GM13977 (cell line): ENCODE measurements around the gene CREB3L4.

Experiments used
- DNase-seq: peaks from one replicate; pipeline ENCODE4 v3.0.0; 2012; ENCODE audit warnings: low spot score
- in situ Hi-C: fragments of 300-500 bp; cut with MboI; formaldehyde crosslinking; loops from one replicate; pipeline ENCODE4 v1.12.0; 2022; ENCODE audit warnings: low sequenced_read_pairs, low pct_unique_long_range_greater_than_20kb, mixed read lengths, inconsistent platforms; ENCODE audit not compliant: unreplicated experiment
- TF ChIP-seq, protein P1 (sequence below): IDR thresholded peaks from 2 replicates; pipeline ENCODE4 v1.5.1; 2012; ENCODE audit warnings: mild to moderate bottlenecking, control low read depth; ENCODE audit not compliant: insufficient read depth; ENCODE audit errors: extremely low read depth, missing control alignments

The CREB3L4 gene

DNA sequence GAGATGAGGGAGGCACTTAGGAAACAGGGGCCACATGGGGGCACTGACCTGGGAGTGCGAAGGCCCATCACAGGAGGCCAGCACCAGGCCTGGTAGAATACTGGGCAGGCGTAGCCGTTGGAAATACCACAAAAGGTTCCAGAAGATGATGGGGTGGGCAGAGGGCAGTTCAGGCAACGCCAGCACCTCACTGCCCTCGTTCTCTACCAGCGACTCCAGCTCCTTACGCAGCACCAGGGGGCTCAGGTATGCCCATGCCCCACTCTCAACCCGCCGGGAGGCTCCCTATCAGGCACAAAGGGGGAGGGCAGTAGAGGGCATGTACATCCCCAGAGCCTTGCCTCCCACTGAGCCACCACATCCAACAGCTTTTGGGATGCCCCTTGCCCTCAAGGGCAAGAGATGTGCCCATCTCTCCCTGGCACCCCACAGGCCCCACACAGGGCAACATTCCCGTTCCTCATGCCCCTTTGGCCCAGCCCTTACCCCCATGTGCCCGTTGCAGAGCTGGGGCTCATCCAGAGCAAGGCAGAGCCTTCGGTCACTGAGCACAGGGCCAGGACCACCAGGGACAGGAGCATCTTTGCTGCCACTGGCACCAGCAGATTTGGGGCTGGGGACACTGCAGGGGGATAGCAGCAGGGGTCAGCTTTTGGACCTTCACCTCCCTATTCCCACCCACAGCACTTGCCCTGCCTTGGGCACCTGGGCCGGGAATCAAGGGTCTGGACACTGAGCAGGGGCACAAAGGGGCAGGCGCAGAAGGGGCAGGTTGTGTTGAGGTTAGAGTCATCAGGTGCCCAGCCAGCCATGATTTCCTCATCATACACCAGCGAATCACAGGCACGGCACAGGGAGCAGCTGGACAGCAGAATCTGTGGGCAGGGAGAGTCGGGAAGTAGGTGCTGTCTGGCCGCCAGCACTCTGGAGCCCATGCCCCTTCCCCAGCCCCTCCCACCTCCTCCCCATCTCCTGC, 35.3 kb upstream of the CREB3L4 start:
- TF ChIP-seq, protein P1, sequence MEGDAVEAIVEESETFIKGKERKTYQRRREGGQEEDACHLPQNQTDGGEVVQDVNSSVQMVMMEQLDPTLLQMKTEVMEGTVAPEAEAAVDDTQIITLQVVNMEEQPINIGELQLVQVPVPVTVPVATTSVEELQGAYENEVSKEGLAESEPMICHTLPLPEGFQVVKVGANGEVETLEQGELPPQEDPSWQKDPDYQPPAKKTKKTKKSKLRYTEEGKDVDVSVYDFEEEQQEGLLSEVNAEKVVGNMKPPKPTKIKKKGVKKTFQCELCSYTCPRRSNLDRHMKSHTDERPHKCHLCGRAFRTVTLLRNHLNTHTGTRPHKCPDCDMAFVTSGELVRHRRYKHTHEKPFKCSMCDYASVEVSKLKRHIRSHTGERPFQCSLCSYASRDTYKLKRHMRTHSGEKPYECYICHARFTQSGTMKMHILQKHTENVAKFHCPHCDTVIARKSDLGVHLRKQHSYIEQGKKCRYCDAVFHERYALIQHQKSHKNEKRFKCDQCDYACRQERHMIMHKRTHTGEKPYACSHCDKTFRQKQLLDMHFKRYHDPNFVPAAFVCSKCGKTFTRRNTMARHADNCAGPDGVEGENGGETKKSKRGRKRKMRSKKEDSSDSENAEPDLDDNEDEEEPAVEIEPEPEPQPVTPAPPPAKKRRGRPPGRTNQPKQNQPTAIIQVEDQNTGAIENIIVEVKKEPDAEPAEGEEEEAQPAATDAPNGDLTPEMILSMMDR, result no peak
- in situ Hi-C loops, result no loop called here
- no peak for DNase-seq

DNA sequence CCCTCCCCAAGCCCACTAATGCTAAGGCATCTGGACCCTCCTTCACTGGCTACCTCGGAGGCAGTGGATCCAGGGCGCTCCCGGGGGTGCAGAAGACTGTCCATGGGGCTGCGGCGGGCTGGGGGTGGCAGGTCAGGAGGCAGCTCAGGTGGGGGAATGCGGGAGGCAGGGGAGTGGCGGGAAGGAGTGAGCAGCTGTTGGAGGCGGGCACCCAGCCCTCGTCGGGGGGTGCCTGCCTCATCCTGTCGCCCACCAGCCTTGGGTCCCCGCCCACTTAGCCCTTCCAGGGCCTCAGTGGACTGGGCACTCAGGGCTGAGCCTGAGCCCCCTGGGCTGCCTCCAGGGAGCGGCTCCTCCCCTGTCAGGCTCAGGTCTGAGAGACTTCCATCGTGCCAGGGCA, 34.3 kb upstream of the CREB3L4 start:
- in situ Hi-C loops, result no loop called here
- TF ChIP-seq, protein P1, result no peak
- no peak for DNase-seq

DNA sequence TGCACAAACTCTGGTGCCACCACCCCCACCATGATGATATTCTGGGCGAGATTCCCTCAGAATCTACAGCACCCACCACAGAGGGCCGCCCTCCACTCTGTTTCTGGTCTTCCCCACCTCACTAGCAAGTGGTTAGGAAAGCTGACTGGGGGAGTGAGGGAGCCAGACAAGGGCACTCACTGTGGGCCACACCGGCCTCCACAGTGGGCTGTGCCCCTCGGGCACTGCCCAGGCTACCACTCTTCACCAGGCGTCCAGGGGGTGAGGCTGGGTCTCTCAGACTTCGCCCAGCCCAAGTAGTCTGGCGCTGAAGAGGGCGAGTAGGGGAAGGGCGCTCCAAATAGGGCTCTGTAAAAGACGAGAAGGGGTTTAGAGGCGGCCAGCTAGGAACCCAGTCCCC, 33.7 kb upstream of the CREB3L4 start:
- no peak for DNase-seq
- TF ChIP-seq, protein P1, result no peak
- in situ Hi-C loops, result no loop called here

DNA sequence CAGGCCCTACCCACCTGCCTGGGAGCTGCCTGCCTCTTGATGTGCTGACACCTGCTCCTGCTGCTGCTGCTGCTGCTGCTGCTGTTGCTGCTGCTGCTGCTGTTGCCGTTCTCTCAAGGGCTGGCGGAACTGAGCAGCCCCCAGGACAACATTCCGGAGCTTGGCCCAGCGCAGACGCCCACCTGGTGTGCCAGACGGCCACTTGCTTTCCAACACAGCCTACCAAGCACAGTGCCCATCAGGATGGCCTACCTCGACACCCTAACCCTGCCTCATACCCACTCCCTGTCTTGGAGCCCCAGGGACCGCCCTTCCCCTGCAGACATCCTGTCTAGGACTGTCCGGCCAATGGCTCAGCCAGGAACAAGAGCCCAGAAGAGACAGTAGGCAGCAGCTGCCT, 33.0 kb upstream of the CREB3L4 start:
- TF ChIP-seq, protein P1, result no peak
- in situ Hi-C loops, result no loop called here
- no peak for DNase-seq

DNA sequence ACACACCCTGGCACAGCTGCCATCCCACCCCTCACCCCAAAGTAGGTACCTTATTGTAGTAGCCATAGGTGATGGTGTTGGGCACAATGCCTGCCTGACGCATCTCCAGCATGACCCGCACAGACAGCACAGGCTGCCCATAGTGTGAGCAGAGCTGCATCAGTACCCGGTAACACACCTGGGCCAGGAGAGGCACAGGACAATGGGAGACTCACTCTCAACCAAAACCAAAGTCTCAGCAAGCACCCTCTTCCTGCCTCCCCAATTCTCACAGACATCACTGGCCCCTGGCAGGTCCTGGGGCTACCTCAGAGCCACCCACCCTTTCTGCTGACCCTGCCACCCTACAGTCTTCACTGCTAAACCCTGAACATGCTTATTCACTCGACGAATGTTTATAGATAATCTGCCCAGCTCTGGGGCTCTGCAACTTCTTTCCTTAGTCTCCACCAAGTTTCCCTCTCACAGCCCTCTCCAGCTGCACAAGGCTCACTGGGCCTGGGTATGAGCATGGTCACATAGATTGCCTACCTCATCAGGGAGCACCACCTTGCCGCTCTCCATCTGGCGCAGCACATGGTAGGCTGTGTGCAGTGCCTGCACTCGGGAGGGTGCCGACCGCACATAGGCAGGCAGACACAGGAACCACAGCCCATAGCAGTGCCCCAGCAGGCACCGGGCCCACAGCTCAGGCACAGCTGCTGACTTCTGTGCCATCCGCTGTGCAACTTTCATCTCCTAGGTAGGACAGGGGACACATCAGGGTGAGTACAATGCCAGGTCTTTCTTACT, 31.5 kb upstream of the CREB3L4 start:
- no peak for DNase-seq
- in situ Hi-C loops, result no loop called here
- TF ChIP-seq, protein P1, result no peak

DNA sequence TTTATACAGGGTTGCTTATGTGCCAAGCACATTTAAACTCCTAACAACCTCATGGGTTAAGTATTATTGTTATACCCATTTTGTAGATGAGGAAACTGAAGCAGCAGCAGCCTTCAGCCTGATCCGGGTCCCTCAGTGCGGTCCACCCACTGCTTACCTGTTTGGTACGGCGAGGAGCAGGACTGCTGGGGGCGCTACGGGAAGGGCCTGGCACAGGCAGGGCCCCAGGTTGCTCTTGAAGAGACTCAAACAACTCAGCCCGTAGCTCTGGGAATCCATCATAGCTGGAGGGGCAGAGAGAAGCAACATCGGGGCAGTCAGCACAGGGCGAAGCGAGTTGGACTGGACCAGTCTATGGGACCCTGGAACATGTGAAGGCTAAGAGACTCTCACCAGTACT, 30.4 kb upstream of the CREB3L4 start:
- DNase-seq, result no peak
- TF ChIP-seq, protein P1, result no peak
- in situ Hi-C loops, result no loop called here
